Brain microvascular endothelial cell (primary cell): ENCODE measurements around the gene PPOX.
A peak's percentile ranks its signal among the peaks of the same experiment; 100 is the strongest.

ENCODE experiments used
- DNase-seq: peaks from one replicate; pipeline ENCODE4 v3.0.0-alpha.2; 2020
- H3K27ac ChIP-seq: fragments of 250-450 bp; sonication (Bioruptor Pico); 2 replicates; pipeline ENCODE4 v1.5.1; 2020; ENCODE audit warnings: mild to moderate bottlenecking, moderate library complexity
- H3K27me3 ChIP-seq: fragments of 250-450 bp; sonication (Bioruptor Pico); replicated peaks from 2 replicates; pipeline ENCODE4 v1.5.1; 2020; ENCODE audit warnings: mild to moderate bottlenecking
- H3K36me3 ChIP-seq: fragments of 250-450 bp; sonication (Bioruptor Pico); replicated peaks from 2 replicates; pipeline ENCODE4 v1.5.1; 2020; ENCODE audit warnings: mild to moderate bottlenecking
- H3K4me3 ChIP-seq: 2 replicates; pipeline ENCODE4 v1.5.1; 2011; ENCODE audit warnings: low read depth, mild to moderate bottlenecking, control low read depth, low read length, moderate library complexity
- in situ Hi-C: cut with HindIII; loops from 2 replicates; pipeline ENCODE4 v1.10.0; 2017; ENCODE audit warnings: low sequenced_read_pairs, low pct_ligation_motif_present
- TF ChIP-seq, protein P1 (sequence below): IDR thresholded peaks from 2 replicates; pipeline ENCODE4 v1.5.1; 2011; ENCODE audit warnings: low read depth, mild to moderate bottlenecking, moderate library complexity, low read length, control low read depth, inconsistent platforms; ENCODE audit errors: missing control alignments

The PPOX gene

DNA sequence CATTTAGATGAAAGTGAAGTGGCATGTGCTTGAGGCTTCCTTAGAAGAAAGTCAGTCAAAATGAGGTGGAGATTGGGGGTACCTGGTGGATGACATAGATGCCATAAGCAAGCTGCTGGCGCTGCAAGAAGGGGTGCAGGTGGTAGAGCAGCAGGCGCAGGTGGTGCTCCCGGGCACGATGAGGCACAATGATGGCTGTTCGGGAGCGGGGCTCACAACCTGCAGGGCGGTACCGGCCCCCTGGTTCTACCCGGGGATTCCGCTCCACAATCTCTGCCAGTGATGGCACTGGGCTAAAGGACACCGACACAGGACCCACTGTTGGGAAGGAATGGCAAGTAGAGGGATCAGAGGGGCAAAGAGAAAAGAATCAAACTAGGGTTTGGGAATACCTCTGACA, 8.7 kb downstream of the PPOX start:
- no peak overlapping the region for H3K4me3 ChIP-seq
- no peak for DNase-seq
- no peak overlapping the region for H3K27ac ChIP-seq
- in situ Hi-C loops: no loop called here
- H3K36me3 ChIP-seq: peaks cover 44% of the 10 kb centered on the region
- TF ChIP-seq, protein P1, sequence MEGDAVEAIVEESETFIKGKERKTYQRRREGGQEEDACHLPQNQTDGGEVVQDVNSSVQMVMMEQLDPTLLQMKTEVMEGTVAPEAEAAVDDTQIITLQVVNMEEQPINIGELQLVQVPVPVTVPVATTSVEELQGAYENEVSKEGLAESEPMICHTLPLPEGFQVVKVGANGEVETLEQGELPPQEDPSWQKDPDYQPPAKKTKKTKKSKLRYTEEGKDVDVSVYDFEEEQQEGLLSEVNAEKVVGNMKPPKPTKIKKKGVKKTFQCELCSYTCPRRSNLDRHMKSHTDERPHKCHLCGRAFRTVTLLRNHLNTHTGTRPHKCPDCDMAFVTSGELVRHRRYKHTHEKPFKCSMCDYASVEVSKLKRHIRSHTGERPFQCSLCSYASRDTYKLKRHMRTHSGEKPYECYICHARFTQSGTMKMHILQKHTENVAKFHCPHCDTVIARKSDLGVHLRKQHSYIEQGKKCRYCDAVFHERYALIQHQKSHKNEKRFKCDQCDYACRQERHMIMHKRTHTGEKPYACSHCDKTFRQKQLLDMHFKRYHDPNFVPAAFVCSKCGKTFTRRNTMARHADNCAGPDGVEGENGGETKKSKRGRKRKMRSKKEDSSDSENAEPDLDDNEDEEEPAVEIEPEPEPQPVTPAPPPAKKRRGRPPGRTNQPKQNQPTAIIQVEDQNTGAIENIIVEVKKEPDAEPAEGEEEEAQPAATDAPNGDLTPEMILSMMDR: no peak
- no peaks in the 10 kb centered on the region for H3K27me3 ChIP-seq

DNA sequence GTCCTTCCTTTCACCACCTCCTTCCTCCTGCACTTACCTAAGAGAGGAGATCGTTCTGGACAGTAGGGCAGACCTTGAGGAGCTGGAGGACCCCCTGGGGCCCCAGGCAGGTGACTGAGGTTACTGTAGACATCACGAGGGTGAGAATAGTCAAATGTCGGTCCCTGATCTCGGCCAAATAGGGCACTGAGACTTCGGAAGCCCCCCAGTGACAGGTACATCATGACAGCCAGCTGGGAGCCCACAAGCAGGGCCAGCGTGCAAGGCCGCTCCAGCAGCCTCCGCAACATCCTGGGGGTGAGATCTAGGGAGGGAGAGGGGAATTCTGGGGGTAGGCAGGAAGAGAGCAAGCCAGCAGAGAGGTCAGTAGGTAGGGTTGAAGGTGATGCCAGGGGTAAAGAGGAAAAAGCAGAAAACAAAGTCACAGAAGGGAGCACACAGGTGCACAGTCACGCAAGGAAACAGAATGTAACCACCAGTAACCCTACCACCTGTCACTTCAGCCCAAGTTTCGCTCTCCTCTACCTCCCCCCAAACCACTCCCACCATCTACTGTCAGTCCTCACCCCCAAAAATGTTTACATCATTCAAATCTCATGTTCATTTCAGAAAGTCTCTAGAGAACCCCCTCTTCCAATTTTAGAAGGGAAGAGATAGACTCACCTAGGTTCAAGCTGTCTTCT, 9.7 kb downstream of the PPOX start:
- in situ Hi-C loops: no loop called here
- no peak for DNase-seq
- TF ChIP-seq, protein P1: no peak
- H3K4me3 ChIP-seq: peak overlapping the region; percentile 96
- peaks cover 36% of the 10 kb centered on the region for H3K36me3 ChIP-seq
- no peaks in the 10 kb centered on the region for H3K27me3 ChIP-seq
- no peak overlapping the region for H3K27ac ChIP-seq

GRCh38 chr1:161176468-161177111, 10.4 kb downstream of the PPOX start:
- H3K27me3 ChIP-seq: no peaks in the 10 kb centered on the region
- H3K27ac ChIP-seq: peak overlapping the region; percentile 81
- DNase-seq: no peak
- peaks cover 29% of the 10 kb centered on the region for H3K36me3 ChIP-seq
- TF ChIP-seq, protein P1: no peak
- peak overlapping the region; percentile 96 for H3K4me3 ChIP-seq
- in situ Hi-C loops: no loop called here

- peak; percentile 78 for DNase-seq
- H3K27me3 ChIP-seq: no peaks in the 10 kb centered on the region
- peaks cover 22% of the 10 kb centered on the region for H3K36me3 ChIP-seq
- TF ChIP-seq, protein P1: peak; percentile 21
- peak within 1 kb of the TSS; percentile 81 for H3K27ac ChIP-seq
- in situ Hi-C loops: no loop called here
- H3K4me3 ChIP-seq: peak within 1 kb of the TSS; percentile 96
Measured at GRCh38 chr1:161177112-161177935, 11.1 kb downstream of the PPOX start, which contains the start of gene B4GALT3. Gene B4GALT3 (minus strand): TSS chr1:161177507. CDS start chr1:161176060, 1,447 bp downstream.

DNA sequence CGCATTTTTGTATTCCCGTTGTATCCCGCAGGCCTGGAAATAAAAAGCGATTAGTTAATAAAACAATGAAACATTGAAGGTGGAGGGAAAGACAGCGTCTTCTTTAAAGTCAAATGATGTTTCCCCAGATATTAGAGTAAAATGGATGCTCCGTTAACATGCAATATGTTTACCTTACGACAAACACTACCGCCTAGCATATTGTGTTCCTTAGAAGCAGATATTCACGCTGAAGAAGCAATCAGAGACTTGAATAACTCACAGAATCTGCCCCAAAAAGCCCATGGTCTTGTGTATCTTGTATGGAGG, 11.7 kb downstream of the PPOX start:
- TF ChIP-seq, protein P1: no peak
- H3K36me3 ChIP-seq: peaks cover 19% of the 10 kb centered on the region
- H3K4me3 ChIP-seq: peak overlapping the region; percentile 96
- no peak for DNase-seq
- no peaks in the 10 kb centered on the region for H3K27me3 ChIP-seq
- H3K27ac ChIP-seq: peak overlapping the region; percentile 81
- in situ Hi-C loops: no loop called here
